ENCODE measurements around the gene GALNT2. TPM values are rescaled to one million over a fixed set of nuclear protein-coding genes. Genes with fewer than 3 reads are reported as not detected.

GALNT2 gene
- total and polyA plus RNA-seq, 2 experiments from 2014 or later: 17.8 to 48.3 TPM

DNA sequence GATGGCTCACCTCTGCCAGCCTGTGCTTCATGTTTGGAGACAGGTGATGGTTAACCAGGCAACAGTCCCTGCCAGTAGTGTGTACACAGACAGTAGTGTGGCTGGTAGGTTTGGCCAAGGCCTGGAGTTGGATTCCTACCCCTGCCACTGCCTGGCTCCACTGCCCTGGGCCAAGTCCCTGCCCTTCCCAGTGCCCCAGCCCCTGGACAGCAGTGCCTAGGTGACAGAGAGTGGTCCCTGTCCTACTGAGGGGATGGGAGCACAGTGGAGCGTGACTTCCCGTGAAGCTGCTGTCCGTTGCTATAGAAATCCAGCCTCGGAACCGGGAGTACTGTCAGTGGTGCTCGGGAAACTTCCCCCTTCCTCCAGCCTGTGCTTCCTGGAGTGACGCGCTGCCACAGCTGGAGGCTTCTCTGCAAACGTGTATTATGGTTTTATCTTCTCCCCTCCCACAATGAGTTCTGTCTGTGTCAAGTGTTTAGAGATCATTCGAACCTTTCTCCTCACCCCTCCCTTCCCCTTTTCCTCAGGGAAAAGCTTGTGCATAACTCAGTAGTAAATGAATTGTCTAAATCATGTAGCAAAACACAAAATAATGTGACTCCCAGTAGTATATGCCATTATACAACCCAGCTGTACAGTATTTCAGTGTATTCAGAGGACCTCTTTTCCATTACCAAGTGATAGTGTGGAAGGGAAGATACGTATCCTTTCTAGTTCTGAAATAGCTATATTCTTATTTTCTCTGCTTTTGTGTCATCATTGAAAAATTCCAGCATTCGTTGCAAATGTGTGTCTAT, 73.4 kb downstream of the GALNT2 start (continued):
- TF ChIP-seq ZNF462 (CRISPR knock-in tag; IDR thresholded peaks at IDR 0.05) (no peak), EZH2 (IDR thresholded peaks at IDR 0.05; ENCODE audit: low read depth, unreplicated experiment) (no peak), STAT1 (IDR thresholded peaks at IDR 0.05; ENCODE audit: unreplicated experiment) (no peak), CTCF (conservative IDR thresholded peaks at IDR 0.05; ENCODE audit: low read depth in 2 of 2) (no peak), POLR2AphosphoS5 (IDR thresholded peaks at IDR 0.05; ENCODE audit: low read depth) (no peak), NANOG (IDR thresholded peaks at IDR 0.05; ENCODE audit: borderline replicate concordance) (no peak)
- TF ChIP-seq, protein P1, sequence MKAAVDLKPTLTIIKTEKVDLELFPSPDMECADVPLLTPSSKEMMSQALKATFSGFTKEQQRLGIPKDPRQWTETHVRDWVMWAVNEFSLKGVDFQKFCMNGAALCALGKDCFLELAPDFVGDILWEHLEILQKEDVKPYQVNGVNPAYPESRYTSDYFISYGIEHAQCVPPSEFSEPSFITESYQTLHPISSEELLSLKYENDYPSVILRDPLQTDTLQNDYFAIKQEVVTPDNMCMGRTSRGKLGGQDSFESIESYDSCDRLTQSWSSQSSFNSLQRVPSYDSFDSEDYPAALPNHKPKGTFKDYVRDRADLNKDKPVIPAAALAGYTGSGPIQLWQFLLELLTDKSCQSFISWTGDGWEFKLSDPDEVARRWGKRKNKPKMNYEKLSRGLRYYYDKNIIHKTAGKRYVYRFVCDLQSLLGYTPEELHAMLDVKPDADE (IDR thresholded peaks at IDR 0.05): no peak

Data from GM23338 (cell line).